SK-N-SH (cell line): ENCODE results near the gene ULK1. TPM values are rescaled to one million over a fixed set of nuclear protein-coding genes. Genes with fewer than 3 reads are reported as not detected.

Source experiments
- CTCF ChIA-PET: fragments of 300-600, 350-600 bp; formaldehyde crosslinking; extraction: SDS; loops from one replicate; lab custom pipeline; 2021; lab: Yijun Ruan, JAX
- POLR2A ChIA-PET: fragments of 350-600 bp; sonication (Branson Sonifier 250); formaldehyde crosslinking; extraction: SDS; loops from one replicate; lab custom pipeline; 2020; ENCODE audit warnings: antibody characterized with exemption, inconsistent platforms; lab: Yijun Ruan, JAX
- DNase-seq: peaks from one replicate; pipeline ENCODE4 v3.0.0; 2012
- H2AFZ ChIP-seq: fragments of 200-600 bp; sonication (generic); 2 replicates; pipeline ENCODE4 v1.8.1; 2016; ENCODE audit warnings: antibody characterized with exemption, mild to moderate bottlenecking, low read depth
- H3F3A ChIP-seq: fragments of 200-600 bp; sonication (generic); replicated peaks from 2 replicates; pipeline ENCODE3; 2016; ENCODE audit warnings: antibody characterized with exemption, mild to moderate bottlenecking; ENCODE audit not compliant: insufficient read depth
- H3K27ac ChIP-seq, 2 experiments: fragments of 200-500 bp in 1 of 2; fragments of 200-600 bp in 1 of 2; sonication (Bioruptor generic) in 1 of 2; sonication (generic), shearing (Covaris generic) in 1 of 2; 2 replicates each; pipeline versions ENCODE4 v1.5.1 to v1.6.1; 2014 to 2016; ENCODE audit warnings: low read depth in 2 of 2, inconsistent platforms in 1 of 2, low read length in 1 of 2, mild to moderate bottlenecking in 1 of 2, mixed read lengths in 1 of 2
- H3K27me3 ChIP-seq: fragments of 200-600 bp; sonication (generic), shearing (Covaris generic); 2 replicates; pipeline ENCODE4 v1.6.1; 2016; ENCODE audit warnings: mixed run types; ENCODE audit not compliant: insufficient read depth
- H3K36me3 ChIP-seq, 2 experiments: fragments of 200-500 bp in 1 of 2; fragments of 200-600 bp in 1 of 2; sonication (Bioruptor generic) in 1 of 2; sonication (generic) in 1 of 2; replicated peaks in 1 of 2; 2 replicates each; pipeline versions ENCODE3 to v1.5.1; 2014 to 2016; ENCODE audit warnings: low read length in 1 of 2, mild to moderate bottlenecking in 1 of 2; ENCODE audit not compliant: insufficient read depth in 2 of 2, control insufficient read depth in 1 of 2
- H3K4me1 ChIP-seq, 2 experiments: fragments of 200-500 bp in 1 of 2; fragments of 200-600 bp in 1 of 2; sonication (Bioruptor generic) in 1 of 2; sonication (generic), shearing (Covaris generic) in 1 of 2; 2 replicates each; pipeline versions ENCODE4 v1.5.1 to v1.6.1; 2014 to 2016; ENCODE audit warnings: low read depth in 1 of 2, low read length in 1 of 2, mixed run types in 1 of 2; ENCODE audit not compliant: insufficient read depth in 2 of 2, control insufficient read depth in 1 of 2
- H3K4me2 ChIP-seq: fragments of 200-600 bp; sonication (generic), shearing (Covaris generic); 2 replicates; pipeline ENCODE4 v1.6.1; 2017; ENCODE audit warnings: mixed run types
- H3K4me3 ChIP-seq, 2 experiments: fragments of 200-500 bp in 1 of 2; fragments of 200-600 bp in 1 of 2; sonication (Bioruptor generic) in 1 of 2; sonication (generic), shearing (Covaris generic) in 1 of 2; 2 replicates each; pipeline versions ENCODE4 v1.5.1 to v1.8.1; 2014 to 2016; ENCODE audit warnings: low read depth in 2 of 2, inconsistent platforms in 1 of 2, low read length in 1 of 2, mild to moderate bottlenecking in 1 of 2, mixed read lengths in 1 of 2, moderate library complexity in 1 of 2
- H3K79me2 ChIP-seq: fragments of 200-600 bp; sonication (generic); 2 replicates; pipeline ENCODE4 v1.8.1; 2017; ENCODE audit warnings: mild to moderate bottlenecking; ENCODE audit not compliant: insufficient read depth
- H3K9ac ChIP-seq: fragments of 200-600 bp; sonication (generic); 2 replicates; pipeline ENCODE4 v1.6.1; 2017; ENCODE audit warnings: mixed run types
- H3K9me2 ChIP-seq: fragments of 200-600 bp; sonication (generic); 2 replicates; pipeline ENCODE4 v1.6.1; 2017; ENCODE audit warnings: mixed run types
- H3K9me3 ChIP-seq: fragments of 200-600 bp; sonication (generic); 2 replicates; pipeline ENCODE4 v1.6.1; 2017; ENCODE audit warnings: mixed run types, mild to moderate bottlenecking, moderate library complexity
- H4K20me1 ChIP-seq: fragments of 200-600 bp; sonication (generic); 2 replicates; pipeline ENCODE4 v1.6.1; 2017; ENCODE audit warnings: mild to moderate bottlenecking, mixed run types; ENCODE audit not compliant: insufficient read depth
- FOSL2 ChIP-seq: IDR thresholded peaks from 2 replicates; pipeline ENCODE4 v1.4.0; 2012; ENCODE audit warnings: low read depth, mild to moderate bottlenecking, moderate library complexity, borderline replicate concordance
- GABPA ChIP-seq: IDR thresholded peaks from 2 replicates; pipeline ENCODE4 v1.4.0; 2012; ENCODE audit warnings: low read depth, mild to moderate bottlenecking
- GATA2 ChIP-seq: sonication (generic); formaldehyde crosslinking; IDR thresholded peaks from 2 replicates; pipeline ENCODE4 v1.5.0; 2020; ENCODE audit warnings: mild to moderate bottlenecking, missing genetic modification reagents
- IRF3 ChIP-seq: fragments of 150-350 bp; IDR thresholded peaks from 2 replicates; pipeline ENCODE4 v1.6.1; 2016; ENCODE audit warnings: mild to moderate bottlenecking, low read depth, low read length
- MAX ChIP-seq: IDR thresholded peaks from 2 replicates; pipeline ENCODE4 v1.4.0; 2012; ENCODE audit warnings: low read depth
- RXRA ChIP-seq: IDR thresholded peaks from 2 replicates; pipeline ENCODE4 v1.4.0; 2012; ENCODE audit warnings: low read depth, mild to moderate bottlenecking, borderline replicate concordance
- TAF1 ChIP-seq: IDR thresholded peaks from 2 replicates; pipeline ENCODE4 v1.6.1; 2012; ENCODE audit warnings: low read depth, mild to moderate bottlenecking, low read length, moderate library complexity, borderline replicate concordance
- USF2 ChIP-seq: fragments of 150-350 bp; IDR thresholded peaks from 2 replicates; pipeline ENCODE4 v1.6.1; 2017; ENCODE audit warnings: antibody characterized with exemption, low read length, low read depth, borderline replicate concordance
- YY1 ChIP-seq: IDR thresholded peaks from 2 replicates; pipeline ENCODE4 v1.4.0; 2012; ENCODE audit warnings: low read depth, mild to moderate bottlenecking
- WGBS: methylation state at CpG from one replicate; pipeline ENCODE4 v1.1.6; 2017; ENCODE audit warnings: low lambda C conversion rate; 5-methylcytosine and 5-hydroxymethylcytosine counted together
- polyA plus RNA-seq, 3 experiments: library from polyadenylated mRNA; depleted of rRNA; stranded (reverse); fragments of >200 nt; gene quantifications; 2 replicates each; pipeline ENCODE4 v1.2.3, GENCODE V29; 2012
- TF ChIP-seq, protein P1 (sequence below): IDR thresholded peaks from 2 replicates; pipeline ENCODE4; 2012
- TF ChIP-seq, protein P2 (sequence below): IDR thresholded peaks from 2 replicates; pipeline ENCODE4 v1.4.0; 2012; ENCODE audit warnings: low read depth, borderline replicate concordance

Gene ULK1
- polyA plus RNA-seq, 1 of the 3 experiments (the other 2 are of a cell fraction): 10.7 TPM

- TF ChIP-seq RXRA: no peak
- no peak for TF ChIP-seq FOSL2
Measured at GRCh38 chr12:131847456-131847855, 47.0 kb upstream of the ULK1 start (continued).

- ChIA-PET POLR2A (no interaction called here), CTCF (interaction anchor here (1.0 kb wide), 1 partner anchor 10 kb away, joined by 3 read pairs; no protein-coding TSS in a partner anchor)
- TF ChIP-seq GATA2 (CRISPR knock-in tag) (no peak), YY1 (no peak), TAF1 (no peak), IRF3 (no peak), MAX (no peak)
- TF ChIP-seq, protein P1, sequence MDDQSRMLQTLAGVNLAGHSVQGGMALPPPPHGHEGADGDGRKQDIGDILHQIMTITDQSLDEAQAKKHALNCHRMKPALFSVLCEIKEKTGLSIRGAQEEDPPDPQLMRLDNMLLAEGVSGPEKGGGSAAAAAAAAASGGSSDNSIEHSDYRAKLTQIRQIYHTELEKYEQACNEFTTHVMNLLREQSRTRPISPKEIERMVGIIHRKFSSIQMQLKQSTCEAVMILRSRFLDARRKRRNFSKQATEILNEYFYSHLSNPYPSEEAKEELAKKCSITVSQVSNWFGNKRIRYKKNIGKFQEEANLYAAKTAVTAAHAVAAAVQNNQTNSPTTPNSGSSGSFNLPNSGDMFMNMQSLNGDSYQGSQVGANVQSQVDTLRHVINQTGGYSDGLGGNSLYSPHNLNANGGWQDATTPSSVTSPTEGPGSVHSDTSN: no peak
- Histone ChIP-seq H3K27me3 (no peaks in the 10 kb centered on the region), H3K4me3 (no peak overlapping the region), H2AFZ (no peak overlapping the region), H3K9ac (no peak overlapping the region), H3K9me3 (no peaks in the 10 kb centered on the region), H3K4me1 (peaks cover 0 to 6% of the 10 kb centered on the region in 2 experiments; a peak in 1 of 4 replicates), H3K4me2 (no peak overlapping the region), H3F3A (no peaks in the 10 kb centered on the region), H3K9me2 (no peaks in the 10 kb centered on the region), H3K79me2 (no peaks in the 10 kb centered on the region), H3K27ac (no peak overlapping the region), H4K20me1 (no peaks in the 10 kb centered on the region), H3K36me3 (no peaks in the 10 kb centered on the region)
- WGBS: 86% methylated on average over 22 of the region's 24 CpGs
- DNase-seq: no peak
Measured at GRCh38 chr12:131848753-131849152, 45.7 kb upstream of the ULK1 start.

- Histone ChIP-seq H3K79me2 (no peaks in the 10 kb centered on the region), H3K9ac (no peak overlapping the region), H3K9me3 (no peaks in the 10 kb centered on the region), H3K27me3 (no peaks in the 10 kb centered on the region), H3K4me1 (peaks cover 0 to 6% of the 10 kb centered on the region in 2 experiments; a peak in 1 of 4 replicates), H2AFZ (no peak overlapping the region), H3F3A (no peaks in the 10 kb centered on the region), H4K20me1 (no peaks in the 10 kb centered on the region), H3K4me3 (no peak overlapping the region), H3K9me2 (no peaks in the 10 kb centered on the region), H3K4me2 (no peak overlapping the region), H3K27ac (no peak overlapping the region), H3K36me3 (no peaks in the 10 kb centered on the region)
- no peak for TF ChIP-seq USF2
- TF ChIP-seq GABPA: no peak
- TF ChIP-seq, protein P2, sequence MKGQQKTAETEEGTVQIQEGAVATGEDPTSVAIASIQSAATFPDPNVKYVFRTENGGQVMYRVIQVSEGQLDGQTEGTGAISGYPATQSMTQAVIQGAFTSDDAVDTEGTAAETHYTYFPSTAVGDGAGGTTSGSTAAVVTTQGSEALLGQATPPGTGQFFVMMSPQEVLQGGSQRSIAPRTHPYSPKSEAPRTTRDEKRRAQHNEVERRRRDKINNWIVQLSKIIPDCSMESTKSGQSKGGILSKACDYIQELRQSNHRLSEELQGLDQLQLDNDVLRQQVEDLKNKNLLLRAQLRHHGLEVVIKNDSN: no peak
- CTCF ChIA-PET: interaction anchor here (0.8 to 1.0 kb wide), 2 partner anchors 11 to 14 kb away, joined by 3 read pairs; no protein-coding TSS in a partner anchor
- 88% methylated on average over 31 of the region's 47 CpGs for WGBS
- no peak for DNase-seq
- POLR2A ChIA-PET: no interaction called here
Measured at GRCh38 chr12:131849700-131850553, 44.5 kb upstream of the ULK1 start.
